ENCODE measurements around the gene LGALS4.
A peak's percentile ranks its signal among the peaks of the same experiment; 100 is the strongest.
"Not testable (repeated sequence)": the region's sequence is repeated elsewhere in the genome, so short reads cannot be mapped to it uniquely, and the experiment has no call there.

The LGALS4 gene

DNA sequence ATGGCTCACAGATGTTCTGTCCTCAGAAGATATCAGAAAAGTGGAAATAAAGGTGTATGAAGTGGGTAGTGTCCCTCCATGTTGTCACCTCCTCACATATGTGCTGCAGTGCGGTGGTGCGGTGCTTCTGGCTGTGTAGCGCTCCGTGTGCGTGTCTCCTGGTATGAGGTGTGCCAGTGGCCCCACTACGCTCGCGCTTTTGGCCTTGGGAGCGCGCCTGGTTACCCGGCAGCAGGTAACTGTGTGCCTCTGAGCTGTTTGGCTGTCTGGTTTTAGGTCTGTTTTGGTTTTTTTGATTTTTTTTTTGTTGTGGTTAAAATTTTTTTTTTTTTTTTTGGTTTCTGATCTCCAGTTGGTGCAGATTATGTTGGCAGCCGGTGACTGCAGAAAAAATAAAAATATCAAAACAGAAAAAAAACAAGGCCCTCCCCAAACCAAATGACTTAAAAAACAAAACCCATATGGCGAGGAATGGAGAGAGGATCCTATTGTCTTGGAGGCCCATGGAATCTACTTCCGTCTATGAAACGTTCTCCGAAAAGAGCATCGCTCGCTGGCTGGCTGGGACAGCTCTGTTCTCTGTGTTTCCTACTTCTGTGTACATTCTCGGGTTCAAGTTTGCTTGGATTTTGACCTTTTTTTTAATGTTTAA, 29.2 kb upstream of the LGALS4 start:
- DNase-seq, result no peak

- DNase-seq, result no peak
Measured at GRCh38 chr19:38841180-38841766, 28.5 kb upstream of the LGALS4 start.

- no peak for DNase-seq
Measured at GRCh38 chr19:38840583-38840968, 27.8 kb upstream of the LGALS4 start.

DNA sequence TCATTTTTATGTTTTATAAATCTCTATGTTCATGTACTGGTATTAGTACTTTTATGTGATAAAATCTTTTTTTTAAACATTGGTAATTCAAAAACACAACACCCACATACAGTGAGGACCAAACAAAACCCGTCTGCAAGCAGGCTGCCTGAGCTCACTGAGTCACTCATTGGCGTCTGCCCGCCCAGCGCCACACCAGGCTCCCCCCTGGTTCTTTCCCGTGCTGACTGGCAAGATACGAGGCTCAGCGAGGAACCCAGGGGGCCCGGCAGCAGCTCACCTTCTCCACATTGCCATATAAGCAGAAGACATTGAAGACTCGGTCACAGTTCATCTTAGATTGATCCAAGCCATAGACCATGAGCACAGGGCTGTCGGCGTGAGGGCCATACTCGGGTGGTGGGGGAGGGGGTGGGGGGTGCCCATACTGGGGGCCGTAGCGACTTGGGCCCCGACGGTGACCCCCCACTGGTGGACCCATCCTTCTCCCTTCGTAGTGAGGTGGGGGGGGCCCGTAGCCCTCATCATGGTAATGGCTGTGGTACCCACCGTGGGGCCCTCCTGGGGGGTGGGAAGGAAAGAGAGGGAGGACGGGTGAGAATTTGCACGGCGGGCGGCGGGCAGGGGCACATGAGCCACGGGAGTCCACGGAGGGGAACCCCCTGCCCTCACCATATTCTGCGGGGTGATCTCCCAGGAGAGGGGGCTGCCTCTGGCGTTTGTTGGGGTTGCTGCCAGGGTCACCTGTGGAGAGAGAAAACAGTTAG, 27.3 kb upstream of the LGALS4 start:
- DNase-seq, result no peak

DNA sequence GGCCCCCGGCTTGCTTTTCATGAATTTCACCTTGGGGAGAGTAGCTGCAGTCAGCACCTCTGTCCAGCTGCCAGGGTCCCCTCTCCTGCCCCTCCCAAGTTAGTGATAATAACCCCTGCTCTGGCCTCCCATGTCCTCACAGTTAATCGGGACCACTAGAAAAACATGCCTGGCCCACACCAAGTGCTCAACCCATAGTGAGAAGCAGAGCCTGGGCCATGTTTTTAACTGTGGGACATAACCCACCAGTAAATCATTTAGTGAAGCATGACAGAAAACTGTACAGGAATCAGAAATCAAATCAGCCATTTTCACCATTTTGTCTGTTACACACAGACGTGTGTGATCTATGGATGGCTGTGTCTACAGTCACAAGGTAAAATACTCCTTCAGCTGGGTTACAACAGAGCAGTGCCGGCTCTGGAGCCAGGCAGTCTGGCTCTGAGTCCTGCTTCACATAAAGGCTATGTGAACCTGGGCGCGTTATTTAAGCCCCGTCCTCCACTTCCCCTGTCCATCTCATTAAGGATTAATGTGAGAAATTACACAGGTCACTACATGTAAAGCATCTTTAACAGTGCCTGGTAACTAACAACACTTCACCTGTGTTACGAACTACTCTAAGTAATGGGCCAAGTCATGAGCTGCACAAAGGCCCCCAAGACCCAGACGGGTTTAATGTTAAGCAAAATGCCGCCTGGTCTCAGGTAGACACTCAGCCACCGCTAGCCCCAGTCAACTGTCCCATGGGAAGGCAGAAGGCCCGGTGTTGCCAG, 26.4 kb upstream of the LGALS4 start:
- no peak for DNase-seq

- DNase-seq, result no peak
Measured at GRCh38 chr19:38838208-38838985, 25.7 kb upstream of the LGALS4 start.

- DNase-seq, result no peak
Measured at GRCh38 chr19:38837656-38838121, 24.9 kb upstream of the LGALS4 start.

DNA sequence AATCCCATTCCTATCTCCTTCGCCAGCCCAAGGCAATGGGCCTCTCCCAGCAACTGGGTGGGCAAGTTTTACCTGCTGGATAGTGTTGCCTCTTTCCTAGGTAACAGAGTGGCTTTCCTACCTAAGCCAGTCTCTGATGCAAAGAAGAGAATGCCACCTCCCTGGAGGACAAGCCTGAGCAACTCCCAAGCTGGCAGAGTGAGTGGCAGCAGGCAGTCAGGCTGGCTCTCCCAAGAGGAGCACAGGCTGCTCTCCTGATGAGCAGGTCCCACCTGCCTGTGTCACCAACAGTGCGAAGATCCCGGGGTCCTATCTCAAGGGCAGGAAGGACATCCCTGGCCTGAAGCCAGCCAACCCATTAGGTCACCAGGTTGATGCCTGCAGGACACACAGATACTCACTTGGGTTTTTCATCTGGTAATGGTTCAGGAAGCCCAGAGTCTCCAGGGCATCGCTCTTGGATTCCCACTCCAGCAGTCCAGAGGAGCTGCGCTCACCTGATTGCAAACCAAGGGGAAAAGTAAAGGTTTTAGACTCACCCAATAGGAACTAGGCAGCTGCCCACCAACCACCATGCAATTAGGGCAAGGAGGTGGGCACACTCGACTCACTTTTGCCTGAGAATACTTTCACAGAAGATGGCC, 24.4 kb upstream of the LGALS4 start:
- no peak for DNase-seq

GRCh38 chr19:38836159-38836982, 23.6 kb upstream of the LGALS4 start:
- no peak for DNase-seq

GRCh38 chr19:38834590-38834989, 21.8 kb upstream of the LGALS4 start:
- DNase-seq, result no peak

GRCh38 chr19:38834104-38834490, 21.4 kb upstream of the LGALS4 start:
- no peak for DNase-seq

GRCh38 chr19:38833092-38833425, 20.3 kb upstream of the LGALS4 start:
- DNase-seq, result no peak

DNA sequence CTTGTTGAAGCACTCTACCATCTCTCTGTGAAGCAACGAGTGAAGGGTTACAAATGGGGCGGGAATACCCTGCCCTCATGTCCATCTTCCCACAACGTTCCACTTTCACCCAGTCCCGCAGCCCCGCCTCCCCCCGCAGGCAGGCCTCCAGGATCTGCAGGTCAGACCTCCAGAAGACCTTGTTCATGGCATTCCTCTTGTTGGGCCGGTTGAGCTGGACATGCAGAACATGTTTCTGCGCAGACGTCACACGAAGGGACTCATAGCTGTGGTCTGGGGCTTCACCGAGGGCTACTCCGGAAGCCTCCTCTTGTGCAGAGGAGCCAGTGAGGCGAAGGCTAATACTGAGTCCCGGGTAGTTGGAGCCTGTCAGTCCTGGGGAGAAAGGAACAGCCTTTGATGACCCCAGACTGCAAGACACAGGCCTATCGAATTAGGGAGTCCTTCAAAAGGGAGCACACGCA, 18.4 kb upstream of the LGALS4 start:
- DNase-seq, result peak; percentile 97

DNA sequence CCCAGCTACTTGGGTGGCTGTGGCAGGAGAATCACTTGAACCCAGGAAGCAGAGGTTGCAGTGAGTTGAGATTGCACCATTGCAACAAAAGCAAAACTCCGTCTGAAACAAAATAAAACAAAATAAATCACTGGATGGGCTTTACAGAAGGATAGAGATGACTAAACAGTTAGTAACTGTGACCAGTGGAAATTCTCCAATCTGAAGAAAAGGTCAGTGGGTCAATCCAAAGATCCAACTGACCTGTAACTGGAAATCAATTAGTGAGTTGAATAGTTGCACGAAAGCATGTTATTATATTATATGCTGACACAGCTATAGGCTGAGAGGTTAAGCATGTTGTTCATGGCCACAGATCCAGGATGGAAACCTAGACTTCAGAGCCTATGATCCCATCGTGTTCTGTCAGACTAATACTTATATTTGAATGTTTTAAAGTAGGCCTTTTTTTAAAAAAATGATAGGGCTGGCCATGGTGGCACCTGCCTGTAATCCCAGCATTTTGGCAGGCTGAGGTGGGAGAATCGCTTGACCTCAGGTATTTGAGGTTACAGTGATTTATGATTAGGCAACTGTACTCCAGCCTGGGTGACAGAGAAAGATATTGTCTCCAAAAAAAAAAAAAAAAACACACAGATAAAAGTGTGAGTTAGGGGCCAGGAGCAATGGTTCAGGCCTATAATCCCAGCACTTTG, 17.4 kb upstream of the LGALS4 start:
- peak; percentile 91 for DNase-seq

GRCh38 chr19:38829203-38829602, 16.5 kb upstream of the LGALS4 start:
- peak; percentile 68 for DNase-seq

DNA sequence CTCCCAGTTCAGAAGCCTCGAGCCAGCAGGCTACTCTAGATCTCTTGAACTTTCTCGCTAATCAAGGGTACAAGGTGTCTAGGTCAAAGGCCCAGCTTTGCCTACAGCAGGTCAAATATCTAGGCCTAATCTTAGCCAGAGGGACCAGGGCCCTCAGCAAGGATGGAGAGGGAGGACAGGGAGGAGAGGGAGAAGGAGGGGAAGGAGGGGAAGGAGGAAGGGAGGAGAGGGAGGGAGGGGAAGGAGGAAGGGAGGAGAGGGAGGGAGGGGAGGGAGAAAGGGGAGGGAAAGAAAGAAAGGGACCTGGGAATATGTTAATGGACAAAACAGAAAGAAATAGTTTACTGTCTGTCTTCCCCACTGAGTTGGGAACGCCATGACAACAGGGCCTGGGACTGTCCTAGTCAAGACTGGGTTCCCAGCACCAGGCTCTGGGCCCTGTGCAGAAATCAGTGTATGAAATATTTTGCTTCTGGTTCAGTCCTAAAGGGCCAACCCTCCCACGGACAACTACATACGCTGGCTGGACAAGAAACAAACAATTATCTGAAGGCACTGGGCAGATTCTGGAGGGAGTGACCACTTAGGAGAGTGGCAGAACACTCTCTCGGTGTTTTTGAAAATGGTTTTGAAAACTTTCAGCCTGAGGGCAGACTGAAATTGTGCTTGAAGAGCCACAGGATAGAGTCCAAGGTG, 14.3 kb upstream of the LGALS4 start:
- DNase-seq, result no peak

DNA sequence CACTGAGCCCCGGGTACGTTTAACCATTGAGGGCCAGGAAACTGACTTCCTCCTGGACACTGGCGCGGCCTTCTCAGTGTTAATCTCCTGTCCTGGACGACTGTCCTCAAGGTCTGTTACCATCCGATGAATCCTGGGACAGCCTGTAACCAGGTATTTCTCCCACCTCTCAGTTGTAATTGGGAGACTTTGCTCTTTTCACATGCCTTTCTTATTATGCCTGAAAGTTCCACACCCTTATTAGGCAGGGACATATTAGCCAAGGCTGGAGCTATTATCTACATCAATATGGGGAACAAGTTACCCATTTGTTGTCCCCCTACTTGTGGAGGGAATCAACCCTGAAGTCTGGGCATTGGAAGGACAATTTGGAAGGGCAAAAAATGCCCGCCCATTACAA, 13.2 kb upstream of the LGALS4 start:
- not testable (repeated sequence) for DNase-seq

DNA sequence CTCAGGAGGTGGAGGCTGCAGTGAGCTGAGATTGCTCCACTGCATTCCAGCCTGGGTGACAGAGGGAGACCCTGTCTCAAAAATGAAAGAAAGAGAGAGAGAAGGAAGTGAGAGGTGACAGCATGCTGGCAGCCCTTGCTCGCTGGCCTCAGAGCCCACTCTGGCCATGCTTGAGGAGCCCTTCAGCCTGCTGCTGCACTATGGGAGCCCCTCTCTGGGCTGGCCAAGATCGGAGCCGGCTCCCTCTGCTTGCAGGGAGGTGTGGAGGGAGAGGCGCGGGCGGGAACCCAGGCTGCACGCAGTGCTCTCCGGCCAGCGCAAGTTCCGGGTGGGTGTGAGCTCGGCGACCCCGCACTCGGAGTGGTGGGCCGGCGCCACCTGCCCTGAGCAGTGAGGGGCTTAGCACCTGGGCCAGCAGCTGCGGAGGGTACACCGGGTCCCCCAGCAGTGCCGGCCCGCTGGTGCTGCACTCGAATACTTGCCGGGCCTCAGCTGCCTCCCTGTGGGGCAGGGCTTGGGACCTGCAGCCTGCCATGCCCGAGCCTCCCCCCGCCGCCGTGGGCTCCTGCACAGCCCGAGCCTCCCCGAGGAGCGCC, 8.6 kb upstream of the LGALS4 start:
- DNase-seq, result not testable (repeated sequence)

DNA sequence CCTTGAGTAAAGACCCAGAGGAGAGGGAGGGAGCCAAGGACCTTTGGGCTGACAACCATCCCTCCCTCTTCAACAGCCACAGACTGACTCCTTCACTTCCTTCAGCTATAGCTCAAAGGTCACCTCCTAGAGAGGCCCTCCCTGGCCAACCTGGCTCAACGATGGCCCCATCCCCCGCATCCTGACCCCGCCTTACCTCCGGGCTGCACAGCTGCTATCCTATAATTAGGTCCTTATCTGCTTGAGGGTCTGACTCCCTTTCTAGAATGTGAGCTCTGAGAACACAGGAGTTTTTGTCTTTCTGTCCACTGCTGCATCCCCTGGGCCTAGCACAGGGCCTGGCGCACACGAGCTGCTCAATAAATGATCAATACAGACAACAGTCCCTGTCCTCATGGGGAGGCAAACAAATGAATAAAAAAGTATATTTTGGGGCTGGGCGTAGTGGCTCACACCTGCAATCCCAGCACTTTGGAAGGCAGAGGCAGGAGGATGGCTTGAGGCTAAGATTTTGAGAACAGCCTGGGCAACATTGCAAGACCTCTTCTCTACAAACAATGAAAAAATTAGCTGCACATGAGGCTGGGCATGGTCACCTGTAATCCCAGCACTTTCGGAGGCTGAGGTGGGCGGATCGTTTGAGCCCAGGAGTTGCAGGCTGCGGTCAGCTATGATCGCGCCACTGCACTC, 6.6 kb upstream of the LGALS4 start:
- DNase-seq, result no peak

Data from HCEC 1CT (cell line).